GM19438 (cell line): ENCODE measurements around the gene FMNL2.

Experiments used
- ATAC-seq: cut with Tn5 transposase; IDR thresholded peaks from one replicate; pipeline ENCODE4 v1.9.1; 2021; ENCODE audit warnings: low read depth; ENCODE audit not compliant: unreplicated experiment

The FMNL2 gene

GRCh38 chr2:152564754-152565551, 230.0 kb downstream of the FMNL2 start:
- ATAC-seq: peak; percentile 54

DNA sequence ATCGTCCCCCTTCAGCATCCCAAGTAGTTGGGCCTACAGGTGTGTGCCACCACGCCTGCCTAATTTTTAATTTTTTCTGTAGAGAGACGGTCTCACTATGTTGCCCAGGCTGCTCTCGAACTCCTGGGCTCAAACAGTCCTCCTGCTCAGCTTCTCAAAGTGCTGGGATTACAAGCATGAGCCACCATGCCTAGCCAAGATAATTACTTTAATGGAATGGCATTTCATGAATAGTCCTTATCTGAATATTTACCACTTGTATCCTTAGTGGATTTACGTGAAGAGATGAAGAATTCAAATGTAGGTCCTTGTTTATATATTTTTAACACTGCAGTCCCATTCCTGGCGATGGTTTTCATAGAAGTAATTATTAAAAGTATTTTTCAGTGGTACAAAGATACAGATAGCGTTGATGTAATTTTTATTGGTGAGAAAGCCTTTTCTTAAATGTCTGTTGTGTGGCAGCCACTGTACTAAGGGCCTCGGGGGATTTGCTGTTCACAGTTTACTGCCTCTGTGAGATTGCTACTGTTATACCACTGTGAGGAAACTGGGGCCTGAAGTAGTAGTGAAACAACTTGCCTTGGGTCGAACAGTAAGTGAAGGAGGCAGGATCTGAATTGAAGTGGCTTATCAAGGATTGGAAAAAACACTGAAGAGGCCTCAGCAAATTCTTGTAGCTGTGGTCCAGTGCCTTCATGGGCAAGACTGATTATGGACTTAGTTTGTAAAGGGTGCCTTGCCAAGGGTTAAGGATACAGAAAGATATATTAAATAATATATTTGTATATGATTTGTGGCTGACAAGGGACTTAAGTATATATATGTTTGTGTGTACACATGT, 231.1 kb downstream of the FMNL2 start:
- ATAC-seq: peak; percentile 74

- ATAC-seq: peak; percentile 43
These were observed 231.7 kb downstream of the FMNL2 start for GRCh38 chr2:152566728-152567069.

DNA sequence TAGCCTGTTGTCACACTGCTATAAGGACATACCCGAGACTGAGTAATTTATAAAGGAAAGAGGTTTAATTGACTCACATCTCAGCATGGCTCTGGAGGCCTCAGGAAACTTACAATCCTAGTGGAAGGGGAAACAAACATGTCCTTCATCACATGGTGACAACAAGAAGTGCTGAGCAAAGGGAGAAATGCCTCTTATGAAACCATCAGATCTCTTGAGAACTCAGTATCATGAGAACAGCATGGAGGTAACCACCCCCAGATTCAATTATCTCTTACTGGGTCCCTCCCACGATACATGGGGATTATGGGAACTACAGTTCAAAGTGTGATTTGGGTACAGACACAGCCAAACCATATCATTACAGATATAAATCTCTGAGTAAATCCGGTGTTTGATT, 233.6 kb downstream of the FMNL2 start:
- ATAC-seq: no peak

- ATAC-seq: no peak
These were observed 234.2 kb downstream of the FMNL2 start for GRCh38 chr2:152569186-152569585.

GRCh38 chr2:152571048-152571766, 236.2 kb downstream of the FMNL2 start:
- ATAC-seq: no peak

- no peak for ATAC-seq
These were observed 237.1 kb downstream of the FMNL2 start for GRCh38 chr2:152572031-152572430.

GRCh38 chr2:152573168-152573567, 238.2 kb downstream of the FMNL2 start:
- ATAC-seq: peak; percentile 70

DNA sequence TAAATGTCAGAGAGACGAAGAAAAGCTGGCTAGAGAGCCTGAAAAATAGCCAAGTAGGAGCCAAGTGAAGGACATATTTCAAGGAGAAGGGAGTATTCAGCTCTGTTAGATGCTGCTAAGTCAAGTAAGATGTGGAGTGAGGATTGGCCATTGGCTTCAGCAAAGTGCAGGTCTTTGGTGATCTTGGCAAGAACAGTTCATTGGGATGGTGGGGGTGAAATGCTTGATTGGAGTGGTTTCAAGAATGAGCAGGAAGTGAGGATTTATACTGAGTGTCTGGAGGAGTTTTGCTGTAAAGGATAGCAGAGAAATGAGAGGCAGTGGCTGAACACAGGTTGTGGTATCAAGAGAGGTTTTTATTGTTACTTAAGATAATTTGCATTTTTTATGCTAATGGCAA, 242.6 kb downstream of the FMNL2 start:
- no peak for ATAC-seq

DNA sequence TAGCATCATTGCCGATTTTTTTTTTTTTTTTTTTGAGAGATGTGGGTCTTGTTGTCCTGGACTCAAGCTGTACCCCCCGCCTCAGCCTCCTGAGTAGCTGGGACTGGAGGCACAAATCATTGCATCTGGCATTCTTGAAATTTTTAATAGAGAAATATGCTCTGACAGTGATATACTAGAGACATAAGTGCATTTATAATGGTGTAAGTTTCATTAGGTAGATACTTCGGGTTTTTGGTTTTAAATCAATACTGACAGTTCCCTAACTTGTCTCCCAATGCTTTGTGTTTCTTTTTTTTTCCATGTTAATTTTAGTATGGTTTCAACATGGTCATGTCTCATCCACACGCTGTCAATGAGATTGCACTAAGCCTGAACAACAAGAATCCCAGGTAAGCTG, 243.6 kb downstream of the FMNL2 start:
- no peak for ATAC-seq

DNA sequence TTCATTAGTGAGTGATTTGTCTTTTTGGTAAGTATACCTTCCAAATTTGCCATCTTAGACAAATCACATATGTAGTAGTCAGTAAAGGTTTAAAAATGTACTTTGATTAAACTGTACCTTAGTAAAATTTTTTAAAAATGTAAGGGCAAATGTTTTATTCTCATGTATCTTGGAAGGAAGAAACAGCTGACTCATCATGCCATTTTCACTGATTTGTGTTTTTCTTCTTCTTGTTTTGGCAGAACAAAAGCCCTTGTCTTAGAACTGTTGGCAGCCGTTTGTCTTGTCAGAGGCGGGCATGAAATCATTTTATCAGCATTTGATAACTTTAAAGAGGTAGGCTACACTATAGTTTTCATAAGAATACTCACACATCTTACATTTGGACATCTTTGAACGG, 245.7 kb downstream of the FMNL2 start:
- ATAC-seq: no peak

GRCh38 chr2:152581360-152581759, 246.4 kb downstream of the FMNL2 start:
- ATAC-seq: no peak

GRCh38 chr2:152582081-152582480, 247.1 kb downstream of the FMNL2 start:
- ATAC-seq: no peak

DNA sequence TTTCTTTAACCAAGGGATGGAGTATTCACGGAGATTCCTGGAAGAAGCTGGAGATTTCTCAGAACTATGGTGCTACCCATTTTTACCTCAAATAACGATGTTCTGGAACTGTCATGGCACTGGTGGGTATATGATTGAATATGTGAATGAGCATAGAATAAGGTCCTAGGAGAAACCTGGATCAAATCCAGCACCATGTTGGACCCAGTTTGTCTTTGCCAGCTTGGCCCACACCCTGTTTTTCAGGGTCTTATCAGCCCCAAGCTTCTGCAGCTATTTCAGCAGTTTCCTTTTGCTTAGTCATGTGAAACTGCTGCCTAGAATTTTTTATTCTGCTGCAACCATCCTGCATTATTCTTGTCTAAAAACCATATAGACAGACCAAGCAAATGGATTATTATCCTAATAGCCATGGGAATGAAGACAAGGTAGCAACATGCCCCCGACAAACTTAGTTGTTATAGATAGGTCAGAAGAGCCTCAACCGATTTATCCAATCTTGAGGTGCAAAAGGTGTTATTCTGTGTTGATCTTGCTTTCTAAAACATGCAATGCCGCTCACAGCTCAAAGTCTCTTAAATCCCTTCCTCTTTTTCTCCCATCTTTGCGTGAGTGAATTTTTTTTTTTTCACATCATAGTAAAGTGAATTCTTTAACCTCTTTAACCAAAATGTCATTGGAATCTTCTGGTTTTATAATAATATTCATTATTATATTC, 248.7 kb downstream of the FMNL2 start:
- no peak for ATAC-seq

DNA sequence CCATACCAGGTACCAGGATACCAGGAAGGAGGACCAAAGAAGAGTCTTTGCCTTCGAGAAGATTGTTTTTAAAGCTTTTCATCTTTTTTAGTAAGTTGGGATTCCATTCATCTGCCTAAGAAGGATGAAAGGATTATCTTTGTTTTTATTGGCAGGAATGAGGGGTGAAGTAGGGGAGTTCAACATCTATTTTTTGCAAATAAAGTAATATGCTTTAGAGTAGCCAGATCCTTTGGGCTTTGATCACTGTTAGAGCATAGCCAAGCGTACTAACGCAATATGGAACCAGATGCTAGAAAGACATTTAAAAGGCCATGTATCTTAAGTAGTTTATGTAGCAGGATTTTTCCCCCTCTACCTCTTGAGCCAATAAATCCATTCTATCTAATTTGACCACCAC, 249.3 kb downstream of the FMNL2 start:
- ATAC-seq: no peak

- no peak for ATAC-seq
These were observed 251.0 kb downstream of the FMNL2 start for GRCh38 chr2:152585830-152586484.

DNA sequence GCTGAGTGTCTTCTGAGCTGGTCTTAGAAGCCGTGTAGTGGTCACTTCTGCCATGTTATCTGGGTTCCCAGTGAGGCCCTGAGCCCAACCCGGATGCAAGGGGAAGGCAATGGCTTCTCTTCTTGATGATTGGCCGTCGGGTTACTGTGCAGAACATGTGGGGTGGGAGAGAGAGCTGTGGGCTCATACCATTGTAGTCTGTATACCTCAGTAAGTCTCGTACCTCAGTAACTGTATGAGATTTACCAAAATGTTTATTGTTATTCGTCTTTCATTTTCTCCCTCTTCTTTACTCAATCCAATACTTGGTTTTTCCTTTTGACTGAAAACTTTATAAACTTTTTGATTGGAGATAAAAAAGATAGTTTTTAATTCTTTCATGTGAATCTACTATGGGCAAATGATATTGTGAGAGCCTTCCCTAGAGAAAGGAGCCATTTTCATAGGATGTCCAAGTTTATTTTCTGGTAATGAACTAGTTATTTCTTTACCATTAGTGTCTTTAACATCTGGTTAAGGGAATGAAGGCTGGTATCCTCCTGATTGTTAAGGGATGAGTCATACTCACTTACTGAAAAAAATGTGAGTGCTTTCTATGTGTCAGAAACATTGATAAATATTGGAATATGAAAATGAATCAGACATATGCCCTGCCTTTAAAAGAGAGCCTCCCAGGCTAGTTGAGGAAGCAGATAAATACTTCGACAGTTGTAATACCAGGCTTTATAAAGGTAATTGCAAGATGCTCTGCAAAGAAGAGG, 252.4 kb downstream of the FMNL2 start:
- ATAC-seq: no peak

DNA sequence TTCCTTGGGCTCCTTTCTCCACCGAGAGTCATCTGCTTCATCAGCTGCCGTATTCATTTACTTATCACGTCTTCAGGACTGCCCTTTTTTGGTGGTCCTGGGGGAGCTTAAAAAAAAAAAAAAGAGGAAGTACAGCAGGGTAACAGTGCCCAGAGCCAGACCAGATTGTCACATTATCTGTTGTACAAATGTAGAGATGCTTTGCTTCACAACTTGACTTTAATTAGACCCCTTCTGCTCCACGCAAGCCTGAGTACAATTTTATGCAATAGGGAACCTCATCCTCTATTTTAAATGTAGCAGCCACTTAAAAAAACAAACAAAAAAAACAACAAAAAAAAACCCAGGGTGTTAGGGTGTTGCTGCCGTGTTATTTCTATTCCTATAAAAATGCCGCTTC, 254.0 kb downstream of the FMNL2 start:
- ATAC-seq: no peak

DNA sequence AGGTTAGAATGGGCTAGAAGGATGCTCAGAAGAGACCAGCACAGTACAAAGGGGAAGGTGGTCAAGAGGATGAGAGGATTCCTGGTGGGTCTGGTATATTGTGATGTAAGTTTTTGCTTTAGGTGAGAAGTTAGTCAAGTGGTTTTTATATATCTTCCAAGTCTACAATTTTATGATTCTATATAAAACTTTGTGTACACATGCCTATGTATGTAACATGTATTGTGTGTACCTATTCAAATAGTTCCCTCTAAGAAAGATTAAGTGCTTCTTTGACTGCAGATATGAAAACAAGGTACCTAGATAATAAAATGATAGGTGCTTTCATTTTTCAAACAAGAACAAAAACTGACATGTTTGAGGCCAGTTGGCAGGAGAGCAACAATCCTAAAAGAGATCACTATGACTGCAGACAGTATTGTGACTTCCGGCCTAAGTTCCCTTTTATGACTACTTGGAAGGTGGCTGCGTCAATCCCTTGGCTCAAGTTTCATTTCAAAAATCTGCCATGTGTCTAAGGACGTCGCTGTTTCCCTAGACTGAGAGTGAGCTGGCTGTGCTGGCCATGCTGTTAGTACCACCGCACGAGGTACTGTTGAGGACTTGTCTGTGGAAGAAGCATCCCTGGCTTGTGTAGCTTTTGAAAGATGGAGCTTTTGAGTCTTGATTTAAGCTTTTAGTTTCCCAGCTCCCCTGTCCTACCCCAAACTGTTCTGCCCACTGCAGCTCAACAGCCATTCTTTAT, 259.2 kb downstream of the FMNL2 start:
- peak; percentile 91 for ATAC-seq
